ENCODE measurements around the gene WDHD1. TPM values are rescaled to one million over a fixed set of nuclear protein-coding genes. Genes with fewer than 3 reads are reported as not detected.

The WDHD1 gene
- total RNA-seq, 4 donors from 2014 or later = 1.2 to 2.3 (median 1.9) TPM

DNA sequence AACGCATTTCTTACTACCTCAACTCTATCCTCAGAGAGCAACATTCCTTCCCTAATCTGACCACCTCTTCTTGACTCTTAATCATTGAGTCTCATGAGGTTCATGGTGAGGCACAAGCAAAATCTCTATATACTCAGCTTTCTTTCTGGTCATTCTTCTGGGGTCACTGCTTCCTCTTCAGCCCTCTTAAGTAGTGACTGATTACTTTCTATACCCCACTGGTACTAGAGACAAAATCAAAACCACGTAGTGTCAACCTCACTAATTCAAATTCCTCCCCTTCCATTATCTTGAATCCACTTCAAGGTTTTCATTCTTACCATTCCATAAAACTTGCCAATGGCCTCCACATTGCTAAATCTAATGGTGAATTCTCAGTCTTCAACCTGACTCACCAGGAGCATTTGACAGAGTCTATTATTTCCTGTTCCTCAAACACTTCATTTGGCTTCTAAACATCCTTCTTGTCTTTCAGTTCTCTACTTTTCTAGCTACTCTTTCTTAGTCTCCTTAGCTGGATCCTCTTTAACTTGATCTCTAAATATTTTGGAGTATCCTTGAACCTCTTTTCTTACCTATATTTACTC lies 6.8 kb downstream of the WDHD1 start:
- intact Hi-C loops (cut with DNase I) = no loop called here
- 95% methylated on average over 2 of the region's 2 CpGs for WGBS, 2 donors
- no peak overlapping the region for H3K27ac ChIP-seq
- H3K36me3 ChIP-seq = no peaks in the 10 kb centered on the region
- no peaks in the 10 kb centered on the region for H3K27me3 ChIP-seq
- TF ChIP-seq POLR2A (IDR thresholded peaks at IDR 0.05) = no peak
- no peak for TF ChIP-seq CTCF (IDR thresholded peaks at IDR 0.05)
- no peaks in the 10 kb centered on the region for H3K9me3 ChIP-seq
- no peaks in the 10 kb centered on the region for H3K4me1 ChIP-seq
- H3K4me3 ChIP-seq (replicated peaks in 1 of 3) = no peak overlapping the region
- no peak for DNase-seq

DNA sequence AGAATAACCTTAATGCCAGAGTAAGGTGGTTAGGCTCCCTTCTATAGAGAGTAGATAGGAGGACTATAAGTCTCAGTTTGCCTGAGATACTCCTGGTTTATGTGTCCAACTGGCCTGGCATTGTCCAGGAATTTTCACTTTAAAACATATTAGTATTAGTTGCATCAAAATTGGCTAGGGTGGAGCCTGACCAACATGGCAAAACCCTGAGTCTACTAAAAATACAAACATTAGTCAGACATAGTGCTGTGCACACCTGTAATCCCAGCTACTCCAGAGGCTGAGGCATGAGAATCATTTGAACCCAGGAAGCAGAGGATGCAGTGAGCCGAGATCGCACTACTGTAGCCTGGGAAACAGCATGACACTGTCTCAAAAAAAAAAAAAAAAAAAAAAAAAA lies 11.9 kb downstream of the WDHD1 start:
- 88 to 92% methylated on average over 2 of the region's 2 CpGs for WGBS, 2 donors
- no peak for TF ChIP-seq CTCF (IDR thresholded peaks at IDR 0.05)
- TF ChIP-seq POLR2A (IDR thresholded peaks at IDR 0.05) = no peak
- Histone ChIP-seq H3K4me3 (replicated peaks in 1 of 3) (no peak overlapping the region), H3K36me3 (no peaks in the 10 kb centered on the region), H3K27me3 (no peaks in the 10 kb centered on the region), H3K27ac (no peak overlapping the region), H3K9me3 (no peaks in the 10 kb centered on the region), H3K4me1 (no peaks in the 10 kb centered on the region)
- no peak for DNase-seq
- intact Hi-C loops (cut with DNase I) = no loop called here

- DNase-seq = no peak
- Histone ChIP-seq H3K27ac (no peak overlapping the region), H3K27me3 (no peaks in the 10 kb centered on the region), H3K4me1 (no peaks in the 10 kb centered on the region), H3K36me3 (no peaks in the 10 kb centered on the region), H3K9me3 (no peaks in the 10 kb centered on the region), H3K4me3 (replicated peaks in 1 of 3) (no peak overlapping the region)
- 70 to 80% methylated on average over 4 of the region's 4 CpGs for WGBS, 2 donors
- intact Hi-C loops (cut with DNase I) = no loop called here
- TF ChIP-seq POLR2A (IDR thresholded peaks at IDR 0.05) (no peak), CTCF (IDR thresholded peaks at IDR 0.05) (no peak)
These were observed 21.8 kb downstream of the WDHD1 start for GRCh38 chr14:55005071-55005470.

DNA sequence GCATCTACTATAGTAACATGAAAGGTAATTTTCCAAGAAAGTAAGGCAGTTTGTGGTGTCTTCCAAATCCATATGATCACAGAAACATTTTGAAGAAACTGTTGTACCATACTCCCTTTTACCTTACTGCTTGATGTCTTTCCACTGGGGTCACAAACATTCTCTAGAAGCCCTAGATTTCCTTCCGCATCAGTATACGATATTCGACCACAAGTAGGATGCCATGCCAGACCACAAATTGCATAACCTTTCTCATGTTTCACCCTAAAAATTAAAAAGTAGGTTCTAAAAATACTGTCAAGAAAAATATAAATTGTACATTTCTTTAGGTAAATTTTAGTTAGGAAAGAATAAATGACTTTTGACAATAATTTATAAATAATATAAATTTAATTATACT lies 26.5 kb downstream of the WDHD1 start:
- Histone ChIP-seq H3K4me1 (no peaks in the 10 kb centered on the region), H3K9me3 (no peaks in the 10 kb centered on the region), H3K4me3 (replicated peaks in 1 of 3) (no peak overlapping the region), H3K27me3 (no peaks in the 10 kb centered on the region), H3K36me3 (no peaks in the 10 kb centered on the region), H3K27ac (no peak overlapping the region)
- no peak for TF ChIP-seq POLR2A (IDR thresholded peaks at IDR 0.05)
- 90 to 92% methylated on average over 3 of the region's 3 CpGs for WGBS, 2 donors
- no peak for DNase-seq
- intact Hi-C loops (cut with DNase I) = no loop called here

- Histone ChIP-seq H3K36me3 (no peaks in the 10 kb centered on the region), H3K27ac (no peak overlapping the region), H3K4me3 (replicated peaks in 1 of 3) (no peak overlapping the region), H3K27me3 (no peaks in the 10 kb centered on the region), H3K9me3 (no peaks in the 10 kb centered on the region), H3K4me1 (no peaks in the 10 kb centered on the region)
- DNase-seq = no peak
- intact Hi-C loops (cut with DNase I) = no loop called here
- TF ChIP-seq POLR2A (IDR thresholded peaks at IDR 0.05) (no peak), CTCF (IDR thresholded peaks at IDR 0.05) (no peak)
- 89 to 93% methylated on average over 4 of the region's 4 CpGs for WGBS, 2 donors
These were observed 41.7 kb downstream of the WDHD1 start for GRCh38 chr14:54985156-54985555.

- Histone ChIP-seq H3K36me3 (no peaks in the 10 kb centered on the region), H3K27ac (no peak overlapping the region), H3K9me3 (no peaks in the 10 kb centered on the region), H3K4me1 (no peaks in the 10 kb centered on the region), H3K27me3 (no peaks in the 10 kb centered on the region), H3K4me3 (replicated peaks in 1 of 3) (no peak overlapping the region)
- DNase-seq = no peak
- 80% methylated on average over 6 of the region's 6 CpGs for WGBS, 2 donors
- intact Hi-C loops (cut with DNase I) = no loop called here
- TF ChIP-seq CTCF (IDR thresholded peaks at IDR 0.05) = peak in 1 of 6 experiments; percentile 35
- TF ChIP-seq POLR2A (IDR thresholded peaks at IDR 0.05) = no peak
These were observed 45.2 kb downstream of the WDHD1 start for GRCh38 chr14:54981698-54982097.

All from thyroid gland (tissue), 4 donors.